Fibroblast of the conjunctiva (primary cell): ENCODE data around the gene RAB40B.
"Not testable (repeated sequence)": the region's sequence is repeated elsewhere in the genome, so short reads cannot be mapped to it uniquely, and the experiment has no call there.

Experiments
- DNase-seq: peaks from one replicate; pipeline ENCODE4 v3.0.0-alpha.2; 2010; ENCODE audit warnings: low read depth

Gene RAB40B, protein sequence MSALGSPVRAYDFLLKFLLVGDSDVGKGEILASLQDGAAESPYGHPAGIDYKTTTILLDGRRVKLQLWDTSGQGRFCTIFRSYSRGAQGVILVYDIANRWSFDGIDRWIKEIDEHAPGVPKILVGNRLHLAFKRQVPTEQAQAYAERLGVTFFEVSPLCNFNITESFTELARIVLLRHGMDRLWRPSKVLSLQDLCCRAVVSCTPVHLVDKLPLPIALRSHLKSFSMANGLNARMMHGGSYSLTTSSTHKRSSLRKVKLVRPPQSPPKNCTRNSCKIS

DNA sequence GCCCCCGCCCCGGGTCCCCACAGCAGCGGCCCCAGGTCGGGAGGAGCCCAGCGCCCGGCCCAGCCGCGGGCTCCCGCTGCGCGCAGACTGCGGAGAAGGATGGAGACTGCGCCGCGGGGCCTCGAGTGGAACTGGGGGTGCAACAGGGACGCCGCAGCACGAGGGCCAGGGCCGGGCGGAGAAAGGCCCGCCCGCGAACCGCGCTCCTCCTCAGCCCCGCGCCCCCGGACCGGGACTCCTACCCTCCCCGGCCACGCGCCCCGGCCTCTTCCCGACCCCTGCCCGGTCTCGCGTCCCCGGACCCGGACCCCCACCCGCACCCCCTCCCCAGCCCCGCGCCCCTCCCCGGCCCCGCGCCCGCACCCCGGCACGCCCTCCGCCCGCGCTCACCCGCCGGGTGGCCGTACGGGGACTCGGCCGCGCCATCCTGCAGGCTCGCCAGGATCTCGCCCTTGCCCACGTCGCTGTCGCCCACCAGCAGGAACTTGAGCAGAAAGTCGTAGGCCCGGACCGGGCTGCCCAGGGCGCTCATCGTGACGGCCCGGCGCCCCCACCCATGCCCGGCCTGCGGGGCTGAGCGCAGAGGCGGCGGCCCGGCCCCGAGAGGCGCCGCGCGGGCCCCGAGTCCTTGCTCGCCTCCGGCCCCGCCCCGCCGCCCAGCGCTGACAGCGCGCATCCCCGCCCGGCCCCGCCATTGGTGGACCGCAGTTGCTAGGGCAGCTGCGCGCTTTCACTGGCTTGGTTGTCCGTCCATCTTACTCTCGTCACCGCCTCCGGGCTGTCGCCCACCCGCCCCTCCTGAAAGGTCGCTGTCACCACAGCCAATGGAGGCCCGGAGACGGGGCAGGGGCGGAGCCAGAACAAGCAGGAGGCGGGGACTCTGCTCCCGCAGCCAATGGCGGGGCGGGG, at the start of gene RAB40B:
Gene RAB40B (minus strand): TSS at position 634 of the 909 bp plus-strand sequence. CDS start 102 bp downstream, at position 532.
- peak; percentile 97 for DNase-seq

DNA sequence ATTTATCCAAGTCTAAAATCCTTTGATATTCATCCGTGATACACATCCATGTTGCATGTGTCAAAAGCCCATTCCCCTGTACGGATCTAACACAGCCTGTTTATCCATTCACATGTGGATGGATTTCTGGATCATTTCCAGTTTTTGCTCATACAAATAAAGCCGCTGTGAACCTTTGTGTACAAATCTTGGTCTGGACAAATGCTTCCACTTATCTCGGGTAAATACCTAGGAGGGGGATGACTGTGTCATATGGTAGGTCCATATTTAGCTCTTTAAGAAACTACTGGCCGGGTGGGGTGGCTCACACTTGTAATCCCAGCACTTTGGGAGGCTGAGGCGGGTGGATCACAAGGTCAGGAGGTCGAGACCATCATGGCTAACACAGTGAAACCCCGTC, 47.0 kb upstream of the RAB40B start:
- no peak for DNase-seq

GRCh38 chr17:82744736-82745135, 46.2 kb upstream of the RAB40B start:
- DNase-seq = not testable (repeated sequence)

GRCh38 chr17:82743344-82744219, 45.1 kb upstream of the RAB40B start:
- no peak for DNase-seq

GRCh38 chr17:82740906-82741759, 42.6 kb upstream of the RAB40B start:
- no peak for DNase-seq

- DNase-seq = no peak
Observed at GRCh38 chr17:82737967-82738877, 39.7 kb upstream of the RAB40B start.

GRCh38 chr17:82736511-82737185, 38.1 kb upstream of the RAB40B start:
- DNase-seq = no peak

- DNase-seq = no peak
Observed at GRCh38 chr17:82734987-82735866, 36.7 kb upstream of the RAB40B start, which contains the start of gene FN3K. Gene FN3K (plus strand): TSS chr17:82735615. CDS start chr17:82735637, 22 bp downstream.

DNA sequence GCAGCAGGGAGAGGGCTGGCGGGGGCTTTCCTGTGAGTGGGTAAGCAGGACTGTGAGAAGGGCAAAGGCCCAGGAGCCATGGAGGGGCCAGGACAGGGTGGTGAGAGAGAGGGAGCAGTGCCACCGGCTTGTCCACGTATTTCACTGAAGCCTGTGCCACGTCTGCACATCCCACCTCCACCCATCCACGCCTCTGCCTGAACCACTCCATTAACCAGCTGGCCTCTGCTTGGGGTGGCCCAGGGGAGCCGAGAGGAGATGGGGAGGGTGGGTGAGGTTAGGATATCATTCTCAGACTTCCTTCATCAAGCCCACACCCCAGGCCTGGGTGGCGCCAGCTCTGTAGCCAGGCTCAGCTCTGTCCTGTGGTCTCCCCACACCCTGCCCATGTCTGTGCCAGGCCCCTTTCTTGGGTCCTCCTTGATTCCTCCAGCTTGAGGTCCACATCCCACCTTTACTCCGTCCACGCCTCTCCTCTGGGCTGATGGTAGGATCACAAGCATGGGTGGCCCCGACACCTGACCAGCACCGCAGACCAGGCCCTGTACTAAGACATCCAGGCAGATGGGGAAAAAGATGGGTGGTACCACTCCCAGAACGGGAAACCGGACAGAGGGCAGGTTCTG, 33.7 kb upstream of the RAB40B start:
- DNase-seq = no peak

DNA sequence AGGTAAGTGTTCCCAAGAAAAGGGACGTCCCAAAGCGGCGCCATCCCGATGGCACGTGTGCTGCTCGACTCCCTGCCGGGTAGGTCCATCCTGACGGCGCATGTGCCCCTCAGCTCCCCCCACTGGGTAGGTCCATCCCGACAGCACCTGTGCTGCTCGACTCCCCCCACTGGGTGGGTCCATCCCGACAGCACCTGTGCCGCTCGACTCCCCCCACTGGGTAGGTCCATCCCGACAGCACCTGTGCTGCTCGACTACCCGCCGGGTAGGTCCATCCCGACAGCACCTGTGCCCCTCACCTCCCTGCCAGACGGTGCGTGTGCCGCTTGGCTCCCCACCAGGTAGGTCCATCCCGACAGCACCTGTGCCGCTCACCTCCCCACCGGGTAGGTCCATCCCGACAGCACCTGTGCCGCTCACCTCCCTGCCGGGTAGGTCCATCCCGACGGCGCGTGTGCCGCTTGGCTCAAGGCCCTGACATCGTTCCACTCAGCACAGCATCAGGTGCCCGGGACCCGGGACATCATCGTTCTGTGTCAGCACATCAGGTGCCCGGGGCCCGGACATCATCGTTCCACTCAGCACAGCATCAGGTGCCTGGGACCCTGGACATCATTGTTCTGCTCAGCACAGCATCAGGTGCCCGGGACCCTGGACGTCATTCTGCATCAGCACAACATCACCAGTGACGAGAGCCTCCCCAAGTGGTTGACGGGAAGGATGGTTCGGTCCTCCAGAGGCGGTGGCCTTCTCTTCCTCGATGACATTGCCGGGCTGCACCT, 31.2 kb upstream of the RAB40B start:
- DNase-seq = no peak

DNA sequence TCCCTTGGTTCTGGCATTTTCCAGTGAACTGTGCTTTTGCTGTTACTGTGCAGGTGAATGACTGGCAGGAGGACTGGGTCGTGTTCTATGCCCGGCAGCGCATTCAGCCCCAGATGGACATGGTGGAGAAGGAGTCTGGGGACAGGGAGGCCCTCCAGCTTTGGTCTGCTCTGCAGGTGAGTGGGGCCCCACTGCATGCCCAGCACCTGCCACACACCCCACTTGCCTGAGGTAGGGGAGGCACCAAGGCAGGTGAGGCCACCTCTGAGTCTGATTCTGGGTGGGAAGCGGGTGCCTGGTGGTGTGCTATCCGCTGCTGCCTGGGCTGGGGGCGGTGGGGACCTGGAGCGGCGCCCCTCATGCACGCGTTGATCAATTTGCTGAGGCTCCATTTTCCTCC, 27.9 kb upstream of the RAB40B start:
- DNase-seq = no peak

- no peak for DNase-seq
Observed at GRCh38 chr17:82723169-82723807, 24.8 kb upstream of the RAB40B start.

DNA sequence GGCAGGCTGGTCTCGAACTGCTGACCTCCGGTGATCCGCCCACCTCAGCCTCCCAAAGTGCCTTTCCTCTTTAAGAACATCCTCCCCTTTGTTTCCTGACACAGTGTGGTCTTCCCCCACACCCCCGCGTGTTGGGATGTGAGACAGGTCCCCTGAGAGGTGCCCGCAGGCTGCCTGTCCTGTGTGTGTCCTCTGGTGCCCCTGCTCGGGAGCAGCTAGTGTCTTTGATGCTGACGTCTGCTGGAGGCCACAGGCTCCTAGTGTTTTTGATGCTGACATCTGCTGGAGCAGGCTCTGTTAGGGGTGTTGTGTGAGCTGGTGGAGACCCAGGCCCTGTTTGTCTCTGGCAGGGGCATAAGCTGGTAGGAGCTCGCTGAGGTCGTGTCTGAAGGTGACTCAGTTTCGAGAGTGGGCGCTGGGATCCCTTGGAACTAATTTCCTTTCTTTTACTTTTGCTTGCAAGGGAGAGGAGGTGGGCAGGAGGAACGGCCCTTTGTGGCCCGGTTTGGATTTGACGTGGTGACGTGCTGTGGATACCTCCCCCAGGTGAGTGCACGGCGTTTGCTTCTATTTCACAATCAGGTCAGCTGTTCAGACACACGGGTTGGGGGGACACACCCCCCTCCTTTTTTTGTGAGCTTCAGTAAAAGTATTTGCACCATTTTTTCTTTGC, 24.0 kb upstream of the RAB40B start:
- DNase-seq = no peak

GRCh38 chr17:82720204-82720603, 21.7 kb upstream of the RAB40B start:
- no peak for DNase-seq

- no peak for DNase-seq
Observed at GRCh38 chr17:82718986-82719685, 20.6 kb upstream of the RAB40B start.
